HG03575 (cell line): Measurements from ENCODE around the gene PDAP1.
"Not testable (repeated sequence)": the region's sequence is repeated elsewhere in the genome, so short reads cannot be mapped to it uniquely, and the experiment has no call there.

Experiments
- ATAC-seq: cut with Tn5 transposase; IDR thresholded peaks from one replicate; pipeline ENCODE4 v1.9.1; 2021; ENCODE audit not compliant: unreplicated experiment, insufficient number of reproducible peaks, low FRiP score; ENCODE audit errors: extremely low read depth

Gene PDAP1

GRCh38 chr7:99408379-99409191 is at the start of gene PDAP1, which contains the start of gene BUD31:
Gene PDAP1, minus strand, starts transcription at chr7:99408597. Its CDS starts 49 bp downstream, at chr7:99408548.
Gene BUD31, plus strand, starts transcription at chr7:99408969. Its CDS starts 2,124 bp downstream, at chr7:99411093.
- ATAC-seq = peak; percentile 65

DNA sequence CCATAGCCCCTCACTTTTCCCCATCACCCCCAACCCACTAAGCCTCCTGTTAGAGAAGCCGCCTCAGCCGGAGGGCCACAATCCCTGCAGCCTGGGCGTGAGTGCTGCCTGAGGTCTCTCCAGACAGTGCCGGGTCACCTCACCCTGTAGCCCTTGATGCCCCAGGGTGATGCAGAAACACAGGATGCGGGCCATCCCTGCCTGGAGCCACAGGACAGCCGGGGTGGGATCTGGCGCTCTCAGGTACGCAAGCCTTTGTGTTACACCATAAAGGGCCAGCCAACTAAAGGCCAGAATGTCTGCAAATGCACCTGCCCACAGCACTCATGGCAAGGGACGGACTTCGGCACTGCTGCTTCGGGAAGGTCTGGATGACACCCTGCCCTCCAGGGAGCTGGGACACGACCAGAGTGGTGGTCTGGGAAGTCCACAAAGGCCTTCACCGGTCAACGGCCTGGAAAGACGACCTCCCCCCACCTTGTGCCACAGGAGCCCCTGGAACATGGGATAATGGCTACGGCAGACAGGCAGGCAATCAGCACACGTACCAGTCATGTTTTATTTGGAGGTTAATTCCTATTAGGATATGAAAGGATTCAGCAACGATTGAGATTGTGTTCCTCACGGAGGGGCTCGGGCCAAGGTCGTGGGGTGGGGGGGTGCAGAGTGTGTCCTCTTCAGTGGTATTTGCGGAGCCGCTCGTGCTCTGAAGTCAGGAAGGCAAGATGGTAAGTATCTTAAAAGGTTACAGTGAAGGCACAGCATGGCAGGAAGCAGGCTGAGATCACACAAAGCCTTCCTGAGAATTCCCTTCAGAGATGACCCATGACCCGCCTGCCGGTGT is 49.5 kb upstream of the PDAP1 start:
- no peak for ATAC-seq

DNA sequence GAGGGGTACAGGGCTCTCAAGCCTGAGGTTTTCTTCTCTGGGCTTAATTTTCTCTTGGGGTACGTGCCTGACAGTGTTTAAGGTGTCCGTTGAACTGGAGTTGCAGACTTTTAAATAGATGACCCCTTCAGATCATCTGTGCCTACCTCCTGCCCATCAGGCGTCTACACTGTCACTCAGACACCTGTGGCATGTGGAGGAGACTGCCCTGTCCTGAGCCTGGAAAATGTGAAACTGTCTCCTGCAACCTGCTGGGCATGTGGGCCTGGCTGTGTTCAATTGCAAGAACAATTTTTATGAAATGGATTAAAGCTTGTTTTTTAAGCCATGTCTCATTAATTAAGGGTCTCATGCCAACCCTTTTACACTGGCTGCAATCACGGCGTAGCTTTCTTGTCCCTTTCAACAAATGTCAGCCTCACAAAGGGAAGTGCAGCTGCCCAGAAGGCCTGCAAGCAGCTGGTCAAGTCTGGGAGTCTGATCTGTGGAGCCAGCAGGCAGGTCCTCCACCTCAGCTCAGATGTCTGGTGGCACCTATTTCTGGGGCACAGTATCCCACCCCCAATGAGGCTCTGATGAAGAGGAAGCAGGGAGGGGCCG is 48.8 kb upstream of the PDAP1 start:
- ATAC-seq = no peak

DNA sequence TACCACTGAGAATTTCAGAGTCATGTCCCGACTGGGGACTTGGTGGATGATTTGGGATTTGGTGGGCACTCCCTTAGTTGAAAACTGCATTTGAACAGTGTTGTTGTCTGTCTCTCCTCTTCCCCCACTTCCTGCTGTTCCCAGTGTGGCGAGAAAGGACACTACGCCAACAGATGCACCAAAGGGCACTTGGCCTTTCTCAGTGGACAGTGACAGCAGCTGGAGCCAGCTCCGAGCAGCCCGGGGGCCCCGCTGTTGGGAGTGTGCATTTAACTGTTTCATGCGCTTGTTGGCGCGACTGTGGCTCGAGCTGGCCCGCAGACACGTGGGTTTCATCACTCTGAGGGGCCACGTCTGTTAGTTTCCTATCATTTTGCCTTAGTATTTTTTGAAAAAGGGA is 47.9 kb upstream of the PDAP1 start:
- no peak for ATAC-seq

GRCh38 chr7:99455874-99456273 is 47.5 kb upstream of the PDAP1 start:
- ATAC-seq = no peak

DNA sequence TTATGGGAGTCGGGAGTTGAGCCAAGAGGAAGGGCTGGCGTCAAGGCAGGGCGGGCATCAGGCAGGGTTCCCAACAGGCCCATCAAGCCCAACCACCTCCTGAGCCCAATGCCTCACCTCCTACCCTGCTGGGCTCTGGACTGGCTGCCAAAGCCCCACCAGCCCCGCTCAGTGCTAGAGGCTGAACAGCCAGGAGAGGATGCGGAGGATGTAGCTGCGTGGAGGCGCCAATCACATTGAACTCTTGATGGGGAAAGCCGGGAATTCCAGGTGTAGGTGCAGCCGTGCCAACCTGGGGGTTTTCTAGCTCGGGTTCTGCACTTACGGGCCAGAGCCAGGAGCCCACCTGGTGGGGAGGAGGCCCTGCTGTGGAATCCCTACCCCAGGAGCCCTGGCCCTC is 44.7 kb upstream of the PDAP1 start:
- ATAC-seq = no peak

DNA sequence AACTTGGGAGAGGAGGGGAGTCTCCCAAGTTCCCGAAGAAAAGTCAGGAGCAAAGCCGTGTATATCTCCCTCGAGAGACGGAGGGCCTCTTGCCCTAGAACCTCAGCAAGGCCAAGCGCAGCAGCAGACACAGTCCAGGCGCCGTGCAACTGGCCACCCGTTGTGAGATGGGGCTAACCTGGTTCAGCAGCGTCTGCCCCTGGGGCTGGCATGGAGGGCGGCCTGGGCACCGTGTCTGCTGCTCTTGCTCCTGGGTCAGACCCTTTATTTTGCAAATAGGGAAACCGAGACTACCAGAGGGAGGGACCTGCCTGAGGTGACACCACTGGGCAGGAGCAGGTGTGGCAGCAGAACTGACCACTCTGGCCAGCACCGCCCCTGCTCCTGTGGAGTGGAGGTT is 44.1 kb upstream of the PDAP1 start:
- no peak for ATAC-seq

DNA sequence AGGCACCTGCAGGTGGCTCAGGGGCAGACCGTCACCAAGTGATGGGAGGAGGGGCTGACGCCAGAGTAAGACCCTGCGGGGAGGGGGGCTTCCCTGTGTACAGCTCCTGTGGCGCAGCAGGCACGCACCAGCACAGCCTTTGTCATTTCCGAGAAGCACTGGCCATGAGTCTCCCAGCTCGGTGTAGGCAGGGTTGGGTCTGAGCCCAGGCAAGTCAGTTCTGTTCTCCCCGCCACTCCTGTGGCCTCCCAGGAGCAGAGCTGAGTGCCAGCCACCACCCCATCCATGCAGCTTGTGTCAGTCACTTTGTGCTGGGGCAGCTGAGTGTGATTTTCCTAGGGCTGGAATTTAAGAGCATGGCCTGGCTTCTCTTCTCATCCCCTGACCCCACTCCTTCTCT is 43.5 kb upstream of the PDAP1 start:
- no peak for ATAC-seq

DNA sequence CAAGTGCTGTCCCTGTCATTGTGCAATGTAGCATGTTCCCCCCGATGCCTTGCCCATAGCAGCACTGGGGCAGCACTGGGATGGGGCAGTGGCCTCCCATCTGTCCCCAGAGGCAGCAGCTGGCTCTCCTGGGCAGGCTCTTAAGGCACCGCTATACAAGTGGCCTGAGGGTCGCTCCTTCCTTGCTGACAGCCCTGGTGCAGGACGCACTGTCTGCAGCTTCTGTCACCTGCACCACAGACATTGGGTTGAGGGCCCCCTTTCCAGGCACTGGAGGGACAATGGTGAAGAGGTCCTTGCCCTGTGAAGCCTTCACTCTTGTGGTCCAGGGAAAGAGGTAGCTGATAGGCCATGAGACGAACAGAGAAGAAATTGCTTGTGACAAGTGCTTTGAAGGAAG is 40.9 kb upstream of the PDAP1 start:
- no peak for ATAC-seq

DNA sequence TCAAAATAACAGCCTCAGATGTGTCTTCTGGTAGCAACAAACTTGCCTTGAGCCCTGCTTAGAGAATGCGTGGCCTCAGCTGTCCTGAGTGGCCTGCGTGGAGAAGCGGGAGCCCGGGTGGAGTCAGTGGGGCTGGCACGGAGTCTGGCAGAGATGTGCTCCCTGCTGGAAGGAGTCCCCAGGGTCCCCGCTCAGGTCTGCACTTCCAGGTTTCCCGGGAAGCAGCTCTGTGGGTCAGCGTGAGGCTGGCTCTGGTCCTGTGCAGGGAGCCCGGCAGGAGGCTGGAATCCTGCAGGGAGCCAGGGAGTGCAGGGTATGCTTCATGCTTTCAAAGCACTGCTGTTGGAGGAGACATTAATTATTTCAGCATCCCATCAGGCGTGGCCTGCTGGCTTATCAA is 40.5 kb upstream of the PDAP1 start:
- no peak for ATAC-seq

- ATAC-seq = no peak
Observed at GRCh38 chr7:99447943-99448342, 39.5 kb upstream of the PDAP1 start.

DNA sequence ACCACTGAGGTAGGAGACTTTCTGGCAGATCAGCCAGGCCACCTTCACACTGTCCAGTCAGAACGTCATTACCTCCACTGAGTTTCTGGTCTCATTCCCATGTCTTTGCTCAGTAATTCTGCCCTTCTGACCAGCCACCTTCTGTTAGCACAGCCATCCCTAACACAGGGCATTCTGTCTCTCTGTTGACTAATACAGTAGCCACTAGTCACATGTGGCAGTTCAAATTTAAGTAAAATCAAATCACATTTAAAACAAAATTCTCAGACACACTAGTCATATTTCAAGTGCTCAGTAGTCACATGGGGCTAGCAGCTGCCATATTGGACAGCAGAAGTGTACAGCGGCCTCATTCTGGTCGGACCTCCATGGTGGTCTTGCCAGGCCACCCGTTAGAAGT is 37.7 kb upstream of the PDAP1 start:
- no peak for ATAC-seq

DNA sequence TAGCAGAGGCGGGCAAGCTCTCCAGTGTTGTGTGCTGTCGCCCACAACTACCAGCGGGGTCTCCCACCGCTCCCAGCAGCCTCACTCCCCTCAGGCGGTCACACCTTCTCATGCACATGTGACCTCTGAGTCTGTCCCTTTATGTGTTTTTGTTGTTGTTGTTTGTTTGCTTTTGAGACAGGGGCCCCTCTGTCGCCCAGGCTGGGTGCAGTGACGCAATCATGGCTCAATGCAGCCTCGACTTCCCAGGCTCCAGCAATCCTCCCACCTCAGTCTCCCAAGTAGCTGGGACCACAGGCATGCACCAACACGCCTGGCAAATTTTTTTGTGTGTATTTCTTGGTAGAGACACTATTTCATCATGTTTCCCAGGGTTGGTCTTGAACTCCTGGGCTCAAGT is 31.8 kb upstream of the PDAP1 start:
- ATAC-seq = no peak

DNA sequence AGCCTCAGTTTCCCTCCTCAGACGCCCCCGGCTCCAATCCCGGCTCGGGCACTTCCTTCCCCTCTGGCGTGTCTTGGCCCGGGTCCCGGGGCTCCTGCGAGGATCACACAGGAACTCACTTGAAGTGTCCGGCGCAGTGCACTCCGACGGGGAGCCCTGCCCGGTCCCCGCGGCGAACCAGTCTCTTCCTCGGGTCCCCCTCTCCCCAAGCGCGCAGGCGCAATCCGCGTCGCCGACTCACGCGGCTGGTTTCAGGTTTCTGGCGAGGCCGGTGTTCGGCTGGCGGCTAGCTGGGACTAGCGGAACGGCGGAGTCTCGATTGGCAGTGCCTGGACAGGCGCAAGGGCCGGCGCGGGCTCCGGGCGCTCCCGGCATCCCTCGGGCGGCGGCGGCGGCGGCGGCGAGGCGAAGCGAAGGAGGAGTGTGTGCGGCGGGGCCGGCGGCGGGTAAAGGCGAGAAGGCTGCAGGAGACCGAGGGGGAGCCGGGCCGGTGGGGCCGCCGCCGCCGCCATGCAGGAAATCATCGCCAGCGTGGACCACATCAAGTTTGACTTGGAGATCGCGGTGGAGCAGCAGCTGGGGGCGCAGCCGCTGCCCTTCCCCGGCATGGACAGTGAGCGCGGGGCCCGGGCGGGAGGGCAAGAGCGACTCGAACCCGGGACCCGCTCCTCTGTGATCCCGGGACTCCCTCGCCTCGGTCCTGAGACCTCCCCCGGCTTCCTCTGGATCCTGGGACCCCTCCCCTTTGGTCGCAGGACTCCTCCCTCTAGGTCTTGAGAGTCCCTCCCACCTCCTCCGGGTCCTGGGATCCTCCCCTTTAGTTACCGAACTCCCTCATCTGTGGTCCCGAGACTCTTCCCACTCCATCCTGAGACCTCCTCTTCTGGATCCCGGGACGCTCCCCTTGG is 30.4 kb upstream of the PDAP1 start, which contains the start of the genes CPSF4 and PTCD1:
Gene CPSF4, plus strand, starts transcription at position 371 of the 908 bp plus-strand sequence. Its CDS starts 140 bp downstream, at position 511.
Gene PTCD1, minus strand, starts transcription at position 226 of the 908 bp plus-strand sequence. CDS start 3,556 bp downstream, outside the sequence.
- ATAC-seq = peak; percentile 42

DNA sequence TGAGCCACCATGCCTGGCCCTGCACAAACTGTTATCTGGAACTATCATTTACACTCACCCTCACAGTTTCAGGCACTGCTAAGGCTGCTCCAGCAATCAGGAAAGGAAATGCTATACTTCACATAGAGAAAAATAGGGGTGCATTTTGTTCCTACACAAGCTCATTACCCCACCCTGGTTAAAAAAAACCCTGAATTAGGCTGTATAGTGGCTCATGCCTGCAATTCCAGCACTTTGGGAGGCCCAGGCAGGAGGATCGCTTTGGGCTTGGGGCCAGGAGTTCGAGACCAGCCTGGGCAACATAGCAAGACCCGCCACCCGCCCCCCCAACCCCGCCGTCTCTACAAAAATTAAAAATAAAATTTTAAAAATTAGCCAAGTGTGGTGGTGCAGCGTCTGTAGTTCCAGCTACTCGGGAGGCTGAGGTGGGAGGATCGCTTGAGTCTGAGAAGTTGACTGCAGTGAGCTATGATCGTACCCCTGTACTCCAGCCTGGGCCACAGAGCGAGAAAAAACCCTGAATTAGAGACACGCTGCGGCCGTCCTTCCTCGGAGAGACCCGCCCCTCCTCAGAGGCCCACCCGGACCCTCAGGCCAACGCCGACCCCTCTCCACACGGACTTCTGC is 29.7 kb upstream of the PDAP1 start:
- no peak for ATAC-seq

DNA sequence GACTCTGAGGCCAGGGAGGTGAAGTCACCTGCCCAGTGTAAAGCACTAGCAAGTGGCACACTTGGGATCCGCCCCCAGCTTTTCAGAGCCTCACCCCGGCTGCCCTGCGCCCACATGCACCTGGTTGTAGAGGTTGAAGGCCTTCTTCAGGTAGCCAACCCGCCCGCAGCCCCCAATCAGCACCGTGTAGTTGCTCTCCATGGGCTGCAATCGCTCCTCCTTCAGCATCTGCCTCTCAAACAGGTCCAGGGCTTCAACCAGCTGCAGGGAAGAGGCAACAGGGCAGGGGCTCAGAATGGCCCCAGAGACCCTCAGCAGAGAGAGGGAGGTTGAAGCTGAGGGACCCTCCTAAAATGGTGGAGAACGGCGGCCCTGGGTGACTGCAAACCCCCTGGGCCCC is 24.8 kb upstream of the PDAP1 start:
- ATAC-seq = no peak

- ATAC-seq = not testable (repeated sequence)
Observed at GRCh38 chr7:99431756-99432540, 23.6 kb upstream of the PDAP1 start.
